NCI-H146 treated with DMSO at 0.1 percent for 48 hours (cell line): Measurements from ENCODE around the gene RANBP9.

Experiments
- DNase-seq: peaks from one replicate; lab custom pipeline; 2025; ENCODE audit not compliant: unreplicated experiment; lab: John Stamatoyannopoulos, UW

The RANBP9 gene

DNA sequence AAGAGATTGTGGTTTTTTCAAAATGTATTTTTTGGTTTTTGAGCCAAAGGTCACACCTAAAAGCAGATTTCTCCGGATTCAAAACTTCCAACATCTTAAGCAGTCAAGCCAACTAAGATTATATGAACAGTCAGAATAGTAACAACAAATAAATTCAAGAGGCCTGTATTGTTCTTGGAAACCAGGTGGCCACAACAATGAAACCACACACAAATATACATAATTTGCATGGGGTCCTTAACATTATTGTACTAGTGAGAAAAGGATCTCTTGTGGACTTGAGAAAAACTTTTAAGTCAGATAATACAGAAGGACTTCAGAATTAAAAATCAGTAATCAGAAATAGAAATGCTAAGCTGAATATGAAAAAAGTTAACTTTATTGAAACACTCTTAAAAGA is 55.9 kb downstream of the RANBP9 start:
- DNase-seq = no peak

- DNase-seq = no peak
These were observed 57.1 kb downstream of the RANBP9 start for GRCh38 chr6:13654496-13654895.

DNA sequence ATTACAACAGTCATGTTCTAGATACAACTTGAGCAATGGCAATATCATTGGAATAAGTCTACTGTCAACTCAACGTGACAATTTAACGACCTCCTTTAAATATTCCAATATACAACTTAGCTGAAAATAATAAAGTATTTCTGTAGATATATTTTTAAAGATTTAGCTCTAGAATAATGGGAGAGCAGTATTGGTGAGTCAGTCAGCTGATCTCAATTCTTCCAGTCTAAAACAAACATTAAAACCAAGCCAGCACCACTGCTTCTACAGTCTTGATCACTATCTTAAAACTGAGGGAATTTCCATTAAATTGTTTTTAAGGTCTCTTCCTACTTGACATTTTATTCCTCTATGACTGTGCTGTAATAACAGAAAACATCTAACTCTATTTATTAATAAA is 58.3 kb downstream of the RANBP9 start:
- no peak for DNase-seq

DNA sequence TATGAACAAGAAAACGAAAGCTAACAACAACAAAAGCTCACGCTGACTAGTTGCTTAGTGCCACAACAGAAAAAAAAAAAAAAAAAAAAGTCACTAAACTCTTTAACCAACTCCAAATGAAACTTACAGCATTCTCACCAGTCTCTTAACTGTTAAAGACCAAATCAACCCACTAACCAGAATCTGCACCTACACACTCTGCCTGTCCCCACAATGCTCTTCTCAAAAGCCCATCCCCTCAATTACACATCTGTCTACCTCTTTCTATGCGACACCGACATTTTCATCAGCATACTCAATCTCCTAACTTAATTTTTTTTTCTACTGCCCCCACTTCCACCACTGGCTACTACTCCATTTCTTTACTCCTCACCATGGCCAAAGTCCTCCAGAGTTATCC is 62.2 kb downstream of the RANBP9 start:
- DNase-seq = no peak

DNA sequence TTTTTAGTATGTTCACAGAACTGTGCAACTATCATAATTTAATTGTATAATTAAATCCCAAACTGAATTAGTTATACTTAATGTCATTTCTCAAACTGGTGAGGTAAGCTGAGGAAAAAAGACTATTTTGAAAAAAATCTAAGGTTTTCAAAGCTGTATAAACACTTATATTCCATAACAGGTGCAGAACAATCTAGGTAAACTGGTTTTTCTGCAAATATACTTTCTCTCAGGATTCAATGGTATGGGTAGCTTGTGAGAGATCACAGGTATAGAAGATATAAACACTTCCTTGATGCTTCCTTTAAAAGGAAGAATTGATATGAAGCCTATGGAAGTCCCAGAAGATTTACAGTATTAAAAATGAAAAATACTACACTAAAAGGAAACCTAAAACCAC is 62.8 kb downstream of the RANBP9 start:
- no peak for DNase-seq

GRCh38 chr6:13643125-13643524 is 68.5 kb downstream of the RANBP9 start:
- no peak for DNase-seq

- no peak for DNase-seq
These were observed 70.3 kb downstream of the RANBP9 start for GRCh38 chr6:13641315-13641714.

GRCh38 chr6:13638626-13639025 is 73.0 kb downstream of the RANBP9 start:
- no peak for DNase-seq

DNA sequence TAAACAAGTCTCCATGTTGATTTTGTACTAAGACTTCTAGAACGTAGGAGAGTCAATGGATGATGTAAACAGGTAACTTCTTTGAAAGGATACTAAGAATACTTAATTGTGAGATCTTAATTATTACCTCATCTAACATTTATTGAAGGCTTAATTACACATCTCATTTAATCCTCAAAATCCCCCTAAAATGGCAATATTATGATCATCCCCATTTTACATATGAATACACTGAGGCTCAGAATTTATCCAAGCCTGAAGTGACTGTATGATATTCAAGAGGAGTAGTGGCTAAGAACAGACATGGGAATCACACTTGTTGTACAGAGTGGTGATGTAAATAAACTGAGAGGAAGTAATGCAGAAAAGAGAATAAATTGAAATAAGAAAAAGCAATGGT is 73.6 kb downstream of the RANBP9 start:
- no peak for DNase-seq

DNA sequence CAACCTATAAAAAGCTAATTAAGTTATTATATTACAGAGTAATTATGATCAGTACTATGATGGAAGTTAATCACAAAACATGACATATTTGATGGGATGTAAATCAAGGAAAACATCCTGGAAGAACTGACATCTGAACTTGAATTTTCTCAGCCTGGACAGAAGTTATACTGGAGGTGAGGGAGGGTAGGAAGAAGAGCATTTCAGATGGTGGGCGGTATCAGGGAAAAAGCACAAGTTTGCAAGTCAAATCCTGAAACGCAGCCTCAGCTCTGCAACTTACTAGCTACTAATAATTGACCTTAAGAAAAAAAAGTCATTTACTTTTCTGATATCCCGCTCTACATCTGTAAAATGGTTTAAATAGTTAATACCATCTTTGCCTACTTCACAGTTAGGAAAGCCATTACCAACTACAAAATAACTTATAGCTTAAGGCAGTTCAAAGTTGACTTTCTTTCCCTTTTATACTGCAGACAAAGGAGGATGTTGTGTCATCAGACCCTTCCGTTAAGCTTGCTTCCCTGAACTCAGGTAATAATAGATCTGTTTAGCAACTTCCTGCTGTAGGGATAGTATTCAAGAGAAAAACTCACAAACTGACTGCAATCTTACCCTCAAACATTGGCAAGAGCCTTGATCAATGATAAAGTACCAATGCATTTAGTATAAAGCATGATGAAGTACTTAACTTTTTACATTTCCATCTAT is 75.5 kb downstream of the RANBP9 start:
- no peak for DNase-seq

DNA sequence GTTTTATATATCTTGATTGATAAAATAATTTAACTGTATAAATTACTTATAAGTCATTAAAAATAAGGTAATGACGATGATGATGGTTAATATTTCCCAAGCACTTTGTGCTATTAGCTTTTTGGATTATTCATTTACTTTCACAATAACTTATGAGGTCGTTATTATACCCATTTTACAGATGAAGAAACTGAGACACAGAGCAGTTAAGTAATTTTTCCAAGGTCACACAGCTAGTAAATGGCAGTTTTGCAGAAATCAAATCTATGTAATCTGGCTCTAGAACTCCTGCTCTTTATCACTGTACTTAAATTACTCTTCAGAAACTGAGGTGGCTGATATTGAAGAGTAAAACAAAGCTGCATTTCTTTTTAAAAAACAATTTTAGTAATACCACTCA is 78.3 kb downstream of the RANBP9 start:
- DNase-seq = no peak

- no peak for DNase-seq
These were observed 81.1 kb downstream of the RANBP9 start for GRCh38 chr6:13630499-13630898.

DNA sequence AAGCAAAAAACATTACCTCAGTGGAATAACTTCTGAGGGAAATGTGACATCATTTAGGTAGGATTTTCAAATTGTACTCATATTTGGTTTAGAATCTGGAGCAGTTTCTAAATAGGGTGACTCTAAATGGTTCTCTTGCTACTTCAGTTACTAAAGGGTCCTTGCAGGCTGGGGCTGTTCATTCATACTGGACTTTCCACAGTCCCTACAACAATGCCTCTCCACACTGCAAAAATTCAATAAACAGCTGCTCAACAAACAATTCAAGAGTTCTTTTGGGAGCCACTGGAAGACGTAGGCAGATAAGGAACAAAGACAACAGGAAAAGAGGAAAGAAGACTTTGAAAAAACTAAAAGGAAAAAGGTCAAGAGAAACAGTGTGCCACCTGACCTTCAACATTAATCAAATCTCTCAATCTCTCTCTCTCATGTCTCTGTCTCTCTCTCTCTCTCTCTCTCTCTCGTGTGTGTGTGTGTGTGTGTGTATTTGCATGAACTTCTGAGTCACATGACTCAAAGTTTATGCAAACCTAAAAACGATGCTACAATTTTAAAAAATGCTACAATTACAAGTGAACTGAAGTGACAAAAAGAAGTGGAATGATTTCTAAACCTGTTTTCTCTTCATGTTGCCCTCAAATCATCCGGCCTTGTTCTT is 82.0 kb downstream of the RANBP9 start:
- DNase-seq = no peak

DNA sequence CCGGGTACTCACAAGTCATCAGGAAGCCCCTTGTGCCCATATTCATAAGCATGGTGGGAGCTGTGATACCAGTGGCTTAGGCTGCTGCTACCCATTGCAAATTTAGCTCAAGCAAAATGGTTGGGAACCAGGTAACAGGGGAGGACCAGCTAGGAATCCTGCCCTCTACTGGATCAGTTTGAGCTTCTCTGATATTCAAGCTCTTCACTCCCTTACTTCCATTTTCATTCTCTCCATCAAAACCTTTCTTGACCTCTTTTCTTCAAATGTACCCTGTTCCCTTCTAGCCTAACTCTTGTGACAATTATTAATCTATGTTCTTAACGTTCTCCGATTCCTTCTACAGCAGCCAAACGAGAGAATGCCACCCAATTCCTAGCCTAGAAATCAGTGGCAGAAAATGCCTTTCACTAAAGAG is 86.8 kb downstream of the RANBP9 start:
- DNase-seq = no peak

GRCh38 chr6:13617066-13617465 is 94.6 kb downstream of the RANBP9 start:
- no peak for DNase-seq

- peak; percentile 22 for DNase-seq
These were observed 95.9 kb downstream of the RANBP9 start for GRCh38 chr6:13615792-13616120.

- DNase-seq = peak; percentile 92
These were observed 96.5 kb downstream of the RANBP9 start, which contains the start of gene NOL7 for GRCh38 chr6:13614926-13615791. Gene NOL7, plus strand, starts transcription at chr6:13615335. Its CDS starts 24 bp downstream, at chr6:13615359.

GRCh38 chr6:13614126-13614925 is 97.3 kb downstream of the RANBP9 start:
- DNase-seq = peak; percentile 47

GRCh38 chr6:13613029-13613594 is 98.5 kb downstream of the RANBP9 start:
- no peak for DNase-seq

DNA sequence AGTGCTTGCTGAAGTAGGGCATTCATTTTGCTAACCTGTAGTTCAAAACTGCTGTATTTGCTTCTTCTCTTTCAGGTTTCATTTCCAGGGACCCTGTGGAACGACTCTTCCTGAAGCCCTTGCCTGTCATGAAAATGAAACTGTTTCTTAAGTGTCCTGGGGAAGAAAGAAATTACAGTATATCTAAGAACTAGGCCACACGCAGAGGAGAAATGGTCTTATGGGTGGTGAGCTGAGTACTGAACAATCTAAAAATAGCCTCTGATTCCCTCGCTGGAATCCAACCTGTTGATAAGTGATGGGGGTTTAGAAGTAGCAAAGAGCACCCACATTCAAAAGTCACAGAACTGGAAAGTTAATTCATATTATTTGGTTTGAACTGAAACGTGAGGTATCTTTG is 99.9 kb downstream of the RANBP9 start:
- no peak for DNase-seq

DNA sequence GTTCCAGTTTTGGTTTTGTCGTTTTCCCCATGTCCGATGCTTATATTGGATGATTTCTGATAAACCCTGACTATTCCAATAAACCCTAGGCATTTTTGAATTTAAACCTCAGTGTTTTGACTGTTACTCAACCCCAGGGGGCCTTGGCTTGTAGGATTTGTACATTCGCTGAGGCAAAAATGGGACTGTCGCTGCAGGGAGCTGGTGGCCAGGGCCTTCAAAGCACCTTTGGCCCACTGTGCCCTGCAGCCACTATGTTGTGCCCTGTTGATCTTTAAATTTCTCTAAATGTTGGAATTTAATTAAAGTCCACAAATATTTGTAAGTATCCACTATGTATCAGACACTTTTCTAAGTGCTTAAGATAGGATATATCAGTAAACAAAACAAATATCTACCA is 106.0 kb downstream of the RANBP9 start:
- no peak for DNase-seq
